NB4 (cell line): Measurements from ENCODE around the gene PLAAT2.

Source experiments
- POLR2A ChIP-seq: IDR thresholded peaks from 2 replicates; pipeline ENCODE4 v1.6.1; 2011; ENCODE audit warnings: mild to moderate bottlenecking; ENCODE audit not compliant: insufficient read length; ENCODE audit errors: extremely low read depth
- TF ChIP-seq, protein P1 (sequence below): IDR thresholded peaks from one replicate; pipeline ENCODE4 v1.5.1; 2012; ENCODE audit warnings: low read depth, low read length

DNA sequence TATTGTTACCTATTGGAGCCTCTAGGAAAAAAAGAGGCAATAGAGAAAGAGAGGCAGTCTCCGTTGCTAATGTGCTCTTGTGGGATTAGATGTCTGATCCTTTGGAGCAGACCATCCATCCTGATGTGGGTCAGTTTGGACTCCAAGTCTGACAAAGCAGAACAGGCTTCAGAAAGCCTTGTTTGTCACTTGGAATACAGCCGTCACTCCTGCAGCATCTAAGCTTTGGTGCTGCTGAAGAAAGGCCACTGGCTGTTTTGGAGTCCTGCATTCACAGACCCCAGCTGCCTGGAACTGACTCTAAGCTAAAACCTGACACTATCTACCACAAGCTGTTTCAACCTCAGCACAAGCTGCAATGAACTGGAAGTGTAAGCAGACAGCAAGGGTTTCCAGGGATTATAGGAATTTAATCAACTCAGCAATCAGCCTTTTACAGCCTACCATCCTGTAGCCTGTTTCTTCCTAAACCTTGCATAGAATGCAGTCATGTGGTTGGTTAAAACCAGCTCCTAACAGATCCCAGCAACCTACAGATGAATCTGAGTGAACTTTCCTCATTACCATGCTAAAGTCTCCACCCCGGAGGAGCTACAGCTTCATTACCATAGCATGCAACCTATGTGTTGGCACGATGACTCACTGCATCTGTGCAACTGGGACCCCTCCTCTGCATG, 30.2 kb downstream of the PLAAT2 start:
- TF ChIP-seq, protein P1, sequence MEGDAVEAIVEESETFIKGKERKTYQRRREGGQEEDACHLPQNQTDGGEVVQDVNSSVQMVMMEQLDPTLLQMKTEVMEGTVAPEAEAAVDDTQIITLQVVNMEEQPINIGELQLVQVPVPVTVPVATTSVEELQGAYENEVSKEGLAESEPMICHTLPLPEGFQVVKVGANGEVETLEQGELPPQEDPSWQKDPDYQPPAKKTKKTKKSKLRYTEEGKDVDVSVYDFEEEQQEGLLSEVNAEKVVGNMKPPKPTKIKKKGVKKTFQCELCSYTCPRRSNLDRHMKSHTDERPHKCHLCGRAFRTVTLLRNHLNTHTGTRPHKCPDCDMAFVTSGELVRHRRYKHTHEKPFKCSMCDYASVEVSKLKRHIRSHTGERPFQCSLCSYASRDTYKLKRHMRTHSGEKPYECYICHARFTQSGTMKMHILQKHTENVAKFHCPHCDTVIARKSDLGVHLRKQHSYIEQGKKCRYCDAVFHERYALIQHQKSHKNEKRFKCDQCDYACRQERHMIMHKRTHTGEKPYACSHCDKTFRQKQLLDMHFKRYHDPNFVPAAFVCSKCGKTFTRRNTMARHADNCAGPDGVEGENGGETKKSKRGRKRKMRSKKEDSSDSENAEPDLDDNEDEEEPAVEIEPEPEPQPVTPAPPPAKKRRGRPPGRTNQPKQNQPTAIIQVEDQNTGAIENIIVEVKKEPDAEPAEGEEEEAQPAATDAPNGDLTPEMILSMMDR = no peak
- TF ChIP-seq POLR2A = no peak
